NCI-H510A treated with DMSO at 0.1 percent for 48 hours (cell line): ENCODE results near the gene PROB1.
A peak's percentile ranks its signal among the peaks of the same experiment; 100 is the strongest.
"Not testable (repeated sequence)": the region's sequence is repeated elsewhere in the genome, so short reads cannot be mapped to it uniquely, and the experiment has no call there.

Experiments
- DNase-seq: peaks from one replicate; lab custom pipeline; 2025; lab: John Stamatoyannopoulos, UW

The PROB1 gene

GRCh38 chr5:139391570-139392323, 3.2 kb downstream of the PROB1 start:
- peak; percentile 5 for DNase-seq

GRCh38 chr5:139390639-139391569, 4.0 kb downstream of the PROB1 start:
- no peak for DNase-seq

- DNase-seq = no peak
Measured at GRCh38 chr5:139389701-139390638, 4.9 kb downstream of the PROB1 start, which contains the start of gene MZB1. Gene MZB1, minus strand, starts transcription at chr5:139389913. Its CDS starts 57 bp downstream, at chr5:139389856.

GRCh38 chr5:139388198-139388821, 6.6 kb downstream of the PROB1 start:
- DNase-seq = peak; percentile 57

- DNase-seq = no peak
Measured at GRCh38 chr5:139387611-139388197, 7.2 kb downstream of the PROB1 start.

GRCh38 chr5:139386956-139387355, 7.9 kb downstream of the PROB1 start:
- not testable (repeated sequence) for DNase-seq

GRCh38 chr5:139386050-139386438, 8.9 kb downstream of the PROB1 start:
- no peak for DNase-seq

- DNase-seq = no peak
Measured at GRCh38 chr5:139385061-139386049, 9.5 kb downstream of the PROB1 start.

- no peak for DNase-seq
Measured at GRCh38 chr5:139384591-139385051, 10.3 kb downstream of the PROB1 start.

- DNase-seq = no peak
Measured at GRCh38 chr5:139383993-139384590, 10.8 kb downstream of the PROB1 start.

GRCh38 chr5:139383275-139383992, 11.5 kb downstream of the PROB1 start, which contains the start of gene SLC23A1:
Gene SLC23A1, minus strand, starts transcription at chr5:139383297. Its CDS starts 44 bp downstream, at chr5:139383253.
- DNase-seq = no peak

- DNase-seq = no peak
Measured at GRCh38 chr5:139382807-139383206, 12.1 kb downstream of the PROB1 start.

GRCh38 chr5:139381837-139382761, 12.8 kb downstream of the PROB1 start:
- no peak for DNase-seq

- DNase-seq = no peak
Measured at GRCh38 chr5:139379626-139380449, 15.1 kb downstream of the PROB1 start.

GRCh38 chr5:139378941-139379361, 16.0 kb downstream of the PROB1 start:
- DNase-seq = no peak

- no peak for DNase-seq
Measured at GRCh38 chr5:139378101-139378825, 16.6 kb downstream of the PROB1 start.
